HepG2 (cell line): ENCODE measurements around the gene HHIPL1. TPM values are rescaled to one million over a fixed set of nuclear protein-coding genes. Genes with fewer than 3 reads are reported as not detected.

ENCODE experiments used
- AHR ChIP-seq: IDR thresholded peaks from 2 replicates; pipeline ENCODE4 v1.6.1; 2018; ENCODE audit warnings: missing genetic modification reagents, missing compliant biosample characterization
- ARID5B ChIP-seq: IDR thresholded peaks from 2 replicates; pipeline ENCODE4 v1.4.0; 2020; ENCODE audit warnings: mild to moderate bottlenecking, missing genetic modification reagents
- ATRX ChIP-seq: sonication (generic); formaldehyde crosslinking; IDR thresholded peaks from 2 replicates; pipeline ENCODE4 v1.4.0; 2020; ENCODE audit warnings: missing genetic modification reagents, borderline replicate concordance
- FOSL2 ChIP-seq: sonication (generic); formaldehyde crosslinking; IDR thresholded peaks from 2 replicates; pipeline ENCODE4 v1.4.0; 2020; ENCODE audit warnings: missing genetic modification reagents
- HMGXB4 ChIP-seq, 2 experiments: sonication (generic) in 1 of 2; formaldehyde crosslinking in 1 of 2; IDR thresholded peaks; 2 replicates each; pipeline versions ENCODE4 v1.4.0 to v1.6.1; 2018 to 2020; ENCODE audit warnings: missing genetic modification reagents in 2 of 2, borderline replicate concordance in 1 of 2, low read depth in 1 of 2, mild to moderate bottlenecking in 1 of 2, missing biosample characterization in 1 of 2
- REST ChIP-seq, 2 experiments: IDR thresholded peaks; 2 replicates each; pipeline ENCODE4 v1.6.1; 2011 to 2012; ENCODE audit warnings: low read length in 2 of 2, borderline replicate concordance in 1 of 2, low read depth in 1 of 2, mild to moderate bottlenecking in 1 of 2, moderate library complexity in 1 of 2
- SAP130 ChIP-seq: IDR thresholded peaks from 2 replicates; pipeline ENCODE4 v1.6.1; 2016; ENCODE audit warnings: low read depth
- polyA plus RNA-seq, 8 experiments: library from polyadenylated mRNA; depleted of rRNA in 3 of 8; stranded (reverse) in 7 of 8; unstranded in 1 of 8; fragments of >200 nt; fragmentation: Illumina TruSeq in 4 of 8; extraction: Trizol in 4 of 8; gene quantifications; 2 replicates each; pipeline versions ENCODE4 v1.2.1 to v1.2.3, GENCODE V29; 2011 to 2016; ENCODE audit warnings: low read depth in 4 of 8, missing spikeins in 1 of 8, mixed read lengths in 1 of 8; ENCODE audit not compliant: insufficient read depth in 1 of 8
- total RNA-seq, 5 experiments: library from RNA; depleted of rRNA; stranded (reverse); fragments of >200 nt; fragmentation: Illumina TruSeq; extraction: Trizol; gene quantifications; 2 replicates each; pipeline ENCODE4 v1.2.3, GENCODE V29; 2016; ENCODE audit warnings: low read depth in 1 of 5
- TF ChIP-seq, protein P1 (sequence below): sonication (generic); formaldehyde crosslinking; IDR thresholded peaks from 2 replicates; pipeline ENCODE4 v1.8.0; 2023; ENCODE audit warnings: mild to moderate bottlenecking, missing genetic modification reagents
- TF ChIP-seq, protein P2 (sequence below): fragments of 450-650 bp; IDR thresholded peaks from 2 replicates; pipeline ENCODE4 v1.6.1; 2016
- TF ChIP-seq, protein P3 (sequence below): sonication (generic); formaldehyde crosslinking; IDR thresholded peaks from 2 replicates; pipeline ENCODE4 v1.4.0; 2020; ENCODE audit warnings: mild to moderate bottlenecking, missing genetic modification reagents, borderline replicate concordance

Gene HHIPL1
- total and polyA plus RNA-seq, 2 of the 13 experiments (the other 11 are each of a cell fraction or from before 2014, with no cell fraction given): not detected

DNA sequence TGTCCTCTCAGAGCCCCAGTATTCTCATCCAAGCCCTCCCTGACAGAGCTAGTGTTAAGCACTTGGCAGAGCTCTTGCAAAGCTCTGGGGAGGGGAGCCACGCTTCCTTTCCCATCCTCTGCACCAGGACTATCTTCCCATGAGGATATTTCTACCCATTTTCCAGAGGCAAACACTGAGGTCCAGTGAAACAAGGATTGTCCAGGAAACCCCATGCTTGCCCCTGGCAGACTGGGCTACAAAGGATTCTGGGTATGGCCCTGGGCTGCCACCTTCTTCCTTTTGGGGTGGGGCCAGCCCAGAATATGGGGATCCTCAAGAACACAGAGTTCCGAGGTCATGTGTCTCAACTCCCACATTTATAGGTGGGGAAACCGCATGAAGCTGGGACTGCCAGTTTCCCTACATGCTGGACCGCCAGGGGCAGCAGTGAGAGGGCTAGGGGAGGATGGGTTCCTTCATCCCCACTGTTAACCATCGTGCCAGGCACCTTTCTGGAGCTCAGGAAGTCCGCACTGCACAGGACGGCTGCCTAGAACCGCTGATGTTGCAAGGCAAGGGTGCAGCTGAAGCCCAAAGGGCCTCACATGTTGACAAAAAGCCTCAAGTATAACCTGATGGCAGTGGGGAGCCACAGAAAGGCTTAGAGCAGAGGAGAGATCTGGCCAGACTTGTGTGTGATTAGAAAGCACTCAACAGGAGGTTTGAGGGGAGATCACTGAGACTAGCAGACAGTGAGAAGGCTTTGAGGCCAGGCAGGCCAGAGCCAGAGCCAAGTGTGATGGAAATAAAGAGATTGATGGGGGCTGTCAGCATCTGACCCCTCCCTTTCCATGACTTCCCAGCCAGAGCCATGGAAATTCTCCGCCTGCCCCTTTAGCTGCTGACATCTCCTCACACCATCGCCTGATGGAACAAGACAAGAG is 35.4 kb upstream of the HHIPL1 start (continued):
- TF ChIP-seq ARID5B: no peak
- TF ChIP-seq HMGXB4 (CRISPR knock-in tag; IDR thresholded peaks at IDR 0.05; ENCODE audit: borderline replicate concordance in 1 of 2, low read depth in 1 of 2): 0 out of 4 replicates have a peak, but pooled peaks of 1 of the 2 experiments have one; percentile 24
- TF ChIP-seq, protein P1, sequence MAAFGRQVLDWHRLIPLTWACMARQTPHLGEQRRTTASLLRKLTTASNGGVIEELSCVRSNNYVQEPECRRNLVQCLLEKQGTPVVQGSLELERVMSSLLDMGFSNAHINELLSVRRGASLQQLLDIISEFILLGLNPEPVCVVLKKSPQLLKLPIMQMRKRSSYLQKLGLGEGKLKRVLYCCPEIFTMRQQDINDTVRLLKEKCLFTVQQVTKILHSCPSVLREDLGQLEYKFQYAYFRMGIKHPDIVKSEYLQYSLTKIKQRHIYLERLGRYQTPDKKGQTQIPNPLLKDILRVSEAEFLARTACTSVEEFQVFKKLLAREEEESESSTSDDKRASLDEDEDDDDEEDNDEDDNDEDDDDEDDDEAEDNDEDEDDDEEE: no peak
- TF ChIP-seq SAP130 (CRISPR knock-in tag): no peak
- TF ChIP-seq FOSL2 (CRISPR knock-in tag): no peak
- TF ChIP-seq, protein P2, sequence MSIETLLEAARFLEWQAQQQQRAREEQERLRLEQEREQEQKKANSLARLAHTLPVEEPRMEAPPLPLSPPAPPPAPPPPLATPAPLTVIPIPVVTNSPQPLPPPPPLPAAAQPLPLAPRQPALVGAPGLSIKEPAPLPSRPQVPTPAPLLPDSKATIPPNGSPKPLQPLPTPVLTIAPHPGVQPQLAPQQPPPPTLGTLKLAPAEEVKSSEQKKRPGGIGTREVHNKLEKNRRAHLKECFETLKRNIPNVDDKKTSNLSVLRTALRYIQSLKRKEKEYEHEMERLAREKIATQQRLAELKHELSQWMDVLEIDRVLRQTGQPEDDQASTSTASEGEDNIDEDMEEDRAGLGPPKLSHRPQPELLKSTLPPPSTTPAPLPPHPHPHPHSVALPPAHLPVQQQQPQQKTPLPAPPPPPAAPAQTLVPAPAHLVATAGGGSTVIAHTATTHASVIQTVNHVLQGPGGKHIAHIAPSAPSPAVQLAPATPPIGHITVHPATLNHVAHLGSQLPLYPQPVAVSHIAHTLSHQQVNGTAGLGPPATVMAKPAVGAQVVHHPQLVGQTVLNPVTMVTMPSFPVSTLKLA: no peak
- TF ChIP-seq, protein P3, sequence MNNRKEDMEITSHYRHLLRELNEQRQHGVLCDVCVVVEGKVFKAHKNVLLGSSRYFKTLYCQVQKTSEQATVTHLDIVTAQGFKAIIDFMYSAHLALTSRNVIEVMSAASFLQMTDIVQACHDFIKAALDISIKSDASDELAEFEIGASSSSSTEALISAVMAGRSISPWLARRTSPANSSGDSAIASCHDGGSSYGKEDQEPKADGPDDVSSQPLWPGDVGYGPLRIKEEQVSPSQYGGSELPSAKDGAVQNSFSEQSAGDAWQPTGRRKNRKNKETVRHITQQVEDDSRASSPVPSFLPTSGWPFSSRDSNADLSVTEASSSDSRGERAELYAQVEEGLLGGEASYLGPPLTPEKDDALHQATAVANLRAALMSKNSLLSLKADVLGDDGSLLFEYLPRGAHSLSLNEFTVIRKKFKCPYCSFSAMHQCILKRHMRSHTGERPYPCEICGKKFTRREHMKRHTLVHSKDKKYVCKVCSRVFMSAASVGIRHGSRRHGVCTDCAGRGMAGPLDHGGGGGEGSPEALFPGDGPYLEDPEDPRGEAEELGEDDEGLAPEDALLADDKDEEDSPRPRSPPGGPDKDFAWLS: no peak
- TF ChIP-seq REST (IDR thresholded peaks at IDR 0.05; ENCODE audit: borderline replicate concordance in 1 of 2, low read depth in 1 of 2, low read length in 2 of 2): no peak
- no peak for TF ChIP-seq ATRX (CRISPR knock-in tag)
- TF ChIP-seq AHR (CRISPR knock-in tag): no peak
